Left lung (tissue), 10 donors: ENCODE results near the gene LRRN4CL. TPM values are rescaled to one million over a fixed set of nuclear protein-coding genes. Genes with fewer than 3 reads are reported as not detected.

Experiments
- ATAC-seq: fragments of 200-7000 bp; cut with Tn5 transposase; one replicate; pipeline ENCODE4 v1.9.1; 2020; ENCODE audit warnings: moderate library complexity
- DNase-seq, 4 donors: peaks; one replicate each; pipeline ENCODE4 v3.0.0-alpha.2; 2013 to 2020
- H3K27ac ChIP-seq, 2 donors: fragments of 200-600 bp; sonication (generic) in 1 of 2; one replicate each; pipeline versions ENCODE4 v1.5.0 to v1.8.0; 2020 to 2021
- H3K27me3 ChIP-seq, 2 donors: fragments of 200-600 bp; sonication (generic) in 1 of 2; one replicate each; pipeline versions ENCODE4 v1.5.0 to v1.8.0; 2020 to 2021
- H3K36me3 ChIP-seq, 2 donors: fragments of 200-600 bp; sonication (generic) in 1 of 2; one replicate each; pipeline versions ENCODE4 v1.5.0 to v1.8.0; 2020 to 2021
- H3K4me1 ChIP-seq, 2 donors: fragments of 200-600 bp; one replicate each; pipeline ENCODE4 v1.8.0; 2021
- H3K4me3 ChIP-seq, 2 donors: fragments of 200-600 bp; sonication (generic) in 1 of 2; one replicate each; pipeline versions ENCODE4 v1.5.0 to v1.8.0; 2020 to 2021; ENCODE audit warnings: mild to moderate bottlenecking in 1 of 2
- H3K9me3 ChIP-seq, 2 donors: fragments of 200-600 bp; sonication (generic) in 1 of 2; one replicate each; pipeline versions ENCODE4 v1.5.0 to v1.8.0; 2020 to 2021
- intact Hi-C, 2 donors: fragments of 100-400 bp; cut with DNase I; formaldehyde crosslinking; loops; one replicate each; pipeline versions ENCODE4 v1.11.2 to v1.14.2; 2022
- polyA plus RNA-seq, 6 donors: library from polyadenylated mRNA; unstranded; fragments of 120-200 nt; gene quantifications; one replicate each; pipeline ENCODE4 v1.2.1, GENCODE V29; 2013; ENCODE audit not compliant: insufficient read length in 6 of 6
- total RNA-seq, 2 donors: library from RNA; stranded (reverse); fragmentation: NEBNext Ultra II Directional; extraction: Animal tissue kit (Norgen Biotek cat#: 25700); gene quantifications; one replicate each; pipeline ENCODE4 v1.2.1, GENCODE V29; 2021
- TF ChIP-seq, protein P1 (sequence below), 2 donors: fragments of 200-600 bp; sonication (generic) in 1 of 2; IDR thresholded peaks; one replicate each; pipeline versions ENCODE4 v1.5.0 to v1.8.0; 2021; ENCODE audit warnings: antibody characterized with exemption in 2 of 2
- donor health status: DM: no; HTN: yes; CAD: no.
- donor health status: DM: no; HTN: no; CAD: no.

Gene LRRN4CL
- total and polyA plus RNA-seq, 8 donors = 0.32 to 2.0 (median 0.69) TPM

GRCh38 chr11:62709247-62710000, 20.1 kb upstream of the LRRN4CL start:
- H3K27ac ChIP-seq = peak overlapping the region; percentile 96 to 97
- peak; percentile 96 to 99 (median 98) for DNase-seq
- ATAC-seq = peak; percentile 82
- no peaks in the 10 kb centered on the region for H3K27me3 ChIP-seq
- intact Hi-C loops = no loop called here
- H3K36me3 ChIP-seq = peaks cover 0 to 43% of the 10 kb centered on the region in 2 donors
- TF ChIP-seq, protein P1, sequence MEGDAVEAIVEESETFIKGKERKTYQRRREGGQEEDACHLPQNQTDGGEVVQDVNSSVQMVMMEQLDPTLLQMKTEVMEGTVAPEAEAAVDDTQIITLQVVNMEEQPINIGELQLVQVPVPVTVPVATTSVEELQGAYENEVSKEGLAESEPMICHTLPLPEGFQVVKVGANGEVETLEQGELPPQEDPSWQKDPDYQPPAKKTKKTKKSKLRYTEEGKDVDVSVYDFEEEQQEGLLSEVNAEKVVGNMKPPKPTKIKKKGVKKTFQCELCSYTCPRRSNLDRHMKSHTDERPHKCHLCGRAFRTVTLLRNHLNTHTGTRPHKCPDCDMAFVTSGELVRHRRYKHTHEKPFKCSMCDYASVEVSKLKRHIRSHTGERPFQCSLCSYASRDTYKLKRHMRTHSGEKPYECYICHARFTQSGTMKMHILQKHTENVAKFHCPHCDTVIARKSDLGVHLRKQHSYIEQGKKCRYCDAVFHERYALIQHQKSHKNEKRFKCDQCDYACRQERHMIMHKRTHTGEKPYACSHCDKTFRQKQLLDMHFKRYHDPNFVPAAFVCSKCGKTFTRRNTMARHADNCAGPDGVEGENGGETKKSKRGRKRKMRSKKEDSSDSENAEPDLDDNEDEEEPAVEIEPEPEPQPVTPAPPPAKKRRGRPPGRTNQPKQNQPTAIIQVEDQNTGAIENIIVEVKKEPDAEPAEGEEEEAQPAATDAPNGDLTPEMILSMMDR (IDR thresholded peaks at IDR 0.05) = no peak
- H3K4me1 ChIP-seq = peaks cover 29 to 68% of the 10 kb centered on the region in 2 donors
- H3K9me3 ChIP-seq = no peaks in the 10 kb centered on the region
- H3K4me3 ChIP-seq = peak overlapping the region; percentile 51 to 59

GRCh38 chr11:62708793-62709192, 19.5 kb upstream of the LRRN4CL start:
- Histone ChIP-seq H3K4me1 (peaks cover 26 to 69% of the 10 kb centered on the region in 2 donors), H3K9me3 (no peaks in the 10 kb centered on the region), H3K36me3 (peaks cover 0 to 36% of the 10 kb centered on the region in 2 donors), H3K27me3 (no peaks in the 10 kb centered on the region), H3K27ac (peak overlapping the region; percentile 96 to 97), H3K4me3 (peak overlapping the region; percentile 51 to 59)
- TF ChIP-seq, protein P1 (IDR thresholded peaks at IDR 0.05) = no peak
- ATAC-seq (peak; percentile 13), DNase-seq (no peak)
- intact Hi-C loops = no loop called here

- no peak for ATAC-seq
- TF ChIP-seq, protein P1 (IDR thresholded peaks at IDR 0.05) = no peak
- H3K27me3 ChIP-seq = no peaks in the 10 kb centered on the region
- intact Hi-C loops = no loop called here
- peak overlapping the region; percentile 96 to 97 for H3K27ac ChIP-seq
- peaks cover 26 to 67% of the 10 kb centered on the region in 2 donors for H3K4me1 ChIP-seq
- H3K9me3 ChIP-seq = no peaks in the 10 kb centered on the region
- peak overlapping the region; percentile 51 to 59 for H3K4me3 ChIP-seq
- peaks cover 0 to 32% of the 10 kb centered on the region in 2 donors for H3K36me3 ChIP-seq
- no peak for DNase-seq
Observed at GRCh38 chr11:62708392-62708791, 19.1 kb upstream of the LRRN4CL start.

DNA sequence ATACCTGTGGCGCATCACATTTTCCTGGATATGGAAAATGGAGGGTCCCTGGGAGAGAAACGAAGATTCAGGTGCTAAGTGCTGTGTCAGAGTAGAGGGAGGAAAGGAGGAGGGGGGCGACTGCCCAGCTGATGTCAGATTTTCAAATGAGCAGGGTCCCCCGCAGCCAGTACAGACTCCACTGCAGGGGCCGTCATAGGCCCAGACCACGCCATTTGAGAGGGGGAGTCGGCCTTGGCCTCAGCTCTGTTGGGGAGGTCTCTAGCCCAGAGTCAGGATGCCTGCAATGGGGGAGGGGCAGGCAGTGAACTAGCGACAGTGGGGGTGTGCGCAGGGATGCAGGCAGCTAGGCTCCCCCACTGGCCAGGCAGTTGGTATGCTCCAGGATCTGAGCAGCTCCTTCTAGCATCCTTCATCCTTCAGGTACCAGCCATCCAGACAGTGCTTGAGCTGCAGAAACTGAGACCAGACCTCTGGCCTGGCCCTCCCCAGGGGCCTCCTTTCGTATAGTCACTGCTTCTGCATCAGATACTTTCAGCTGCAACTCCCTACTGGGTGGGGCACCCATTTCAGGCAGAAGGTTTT, 18.0 kb upstream of the LRRN4CL start, which contains the start of the genes BSCL2 and GNG3:
BSCL2 (minus strand) TSS at position 148 of the 585 bp plus-strand sequence. CDS start 229 bp downstream, outside the sequence.
GNG3 (plus strand) TSS at position 400 of the 585 bp plus-strand sequence. CDS start 620 bp downstream, outside the sequence.
- TF ChIP-seq, protein P1 (IDR thresholded peaks at IDR 0.05) = no peak
- Histone ChIP-seq H3K27ac (peak within 1 kb of the TSS; percentile 49 to 97), H3K27me3 (no peaks in the 10 kb centered on the region), H3K36me3 (peaks cover 0 to 27% of the 10 kb centered on the region in 2 donors), H3K4me3 (peak within 1 kb of the TSS; percentile 59 to 80), H3K9me3 (no peaks in the 10 kb centered on the region), H3K4me1 (peaks cover 26 to 61% of the 10 kb centered on the region in 2 donors)
- intact Hi-C loops = no loop called here
- ATAC-seq (no peak), DNase-seq (peak in 1 of 4 donors; percentile 64)

DNA sequence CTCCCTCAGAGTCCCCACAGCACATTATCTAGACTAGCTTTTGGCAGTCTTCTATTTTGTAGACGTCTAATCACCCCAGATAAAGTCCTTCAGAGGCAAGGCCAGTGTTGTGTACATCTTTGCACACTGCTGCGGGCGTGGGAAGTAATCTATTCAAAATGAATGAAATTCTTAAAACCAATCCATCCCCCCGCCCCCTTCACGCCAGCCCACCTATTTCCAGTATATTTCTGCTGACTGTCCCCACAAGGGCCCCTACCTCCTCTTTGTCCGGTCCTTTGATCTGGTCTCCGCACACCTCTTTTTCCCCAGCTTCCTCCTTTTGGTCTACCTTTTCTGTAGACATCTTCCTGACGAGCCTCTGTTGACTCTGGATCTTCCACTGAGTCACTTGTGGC, 17.5 kb upstream of the LRRN4CL start:
- H3K9me3 ChIP-seq = no peaks in the 10 kb centered on the region
- intact Hi-C loops = no loop called here
- H3K4me3 ChIP-seq = peak overlapping the region in 1 of 2 donors; percentile 51
- peak overlapping the region; percentile 49 to 85 for H3K27ac ChIP-seq
- no peak for DNase-seq
- TF ChIP-seq, protein P1 (IDR thresholded peaks at IDR 0.05) = no peak
- peaks cover 26 to 61% of the 10 kb centered on the region in 2 donors for H3K4me1 ChIP-seq
- no peak for ATAC-seq
- no peaks in the 10 kb centered on the region for H3K27me3 ChIP-seq
- H3K36me3 ChIP-seq = peaks cover 0 to 22% of the 10 kb centered on the region in 2 donors
